PC-9 (cell line): Measurements from ENCODE around the gene USP3. TPM values are rescaled to one million over a fixed set of nuclear protein-coding genes. Genes with fewer than 3 reads are reported as not detected.

Source experiments
- BruUV-seq: library from RNA; stranded (reverse); fragments of 400-500 nt; replicated peaks from 2 replicates; lab custom pipeline; 2021; lab: Mats Ljungman, UMichigan
- CTCF ChIA-PET: fragments of 300-600 bp; sonication (Branson Sonifier 250); formaldehyde crosslinking; loops from one replicate; lab custom pipeline; 2022; ENCODE audit warnings: antibody characterized with exemption; lab: Charles Lee
- POLR2A ChIA-PET: fragments of 300-600 bp; sonication (Branson Sonifier 250); formaldehyde crosslinking; loops from one replicate; lab custom pipeline; 2022; ENCODE audit warnings: antibody characterized with exemption; ENCODE audit not compliant: unreplicated experiment; lab: Charles Lee
- DNase-seq, 2 experiments: peaks; one replicate each; pipeline versions ENCODE4 v3.0.0 to v3.0.0-alpha.2; 2015 to 2022; ENCODE audit warnings: mixed read lengths in 1 of 2
- H2AFZ ChIP-seq: fragments of 200-600 bp; sonication (generic); 2 replicates; pipeline ENCODE4 v1.8.1; 2017; ENCODE audit warnings: antibody characterized with exemption
- H3F3A ChIP-seq: fragments of 200-600 bp; sonication (generic); 2 replicates; pipeline ENCODE4 v1.8.1; 2017; ENCODE audit warnings: antibody characterized with exemption, mild to moderate bottlenecking, low read depth; ENCODE audit not compliant: insufficient read depth
- H3K27ac ChIP-seq: fragments of 200-600 bp; sonication (generic); 2 replicates; pipeline ENCODE4 v1.6.1; 2016; ENCODE audit warnings: mixed run types
- H3K27me3 ChIP-seq: fragments of 200-600 bp; sonication (generic); 2 replicates; pipeline ENCODE4 v1.6.1; 2016; ENCODE audit warnings: low read depth, mixed run types; ENCODE audit not compliant: insufficient read depth
- H3K36me3 ChIP-seq: fragments of 200-600 bp; sonication (generic); 2 replicates; pipeline ENCODE4 v1.6.1; 2016; ENCODE audit warnings: low read depth, mixed run types
- H3K4me1 ChIP-seq: fragments of 200-600 bp; sonication (generic); replicated peaks from 2 replicates; pipeline ENCODE4 v1.6.1; 2016; ENCODE audit warnings: mixed run types; ENCODE audit not compliant: insufficient read depth
- H3K4me2 ChIP-seq: fragments of 200-600 bp; sonication (generic); 2 replicates; pipeline ENCODE4 v1.6.1; 2017; ENCODE audit warnings: mixed run types
- H3K4me3 ChIP-seq: fragments of 200-600 bp; sonication (generic); 2 replicates; pipeline ENCODE4 v1.6.1; 2016; ENCODE audit warnings: mixed run types
- H3K79me2 ChIP-seq: fragments of 200-600 bp; sonication (generic); 2 replicates; pipeline ENCODE4 v1.6.1; 2017; ENCODE audit warnings: low read depth, mixed run types
- H3K9me2 ChIP-seq: fragments of 200-600 bp; sonication (generic); 2 replicates; pipeline ENCODE4 v1.8.1; 2017; ENCODE audit warnings: mild to moderate bottlenecking; ENCODE audit not compliant: insufficient read depth
- H3K9me3 ChIP-seq: fragments of 200-600 bp; sonication (generic); 2 replicates; pipeline ENCODE4 v1.8.1; 2016; ENCODE audit warnings: low read depth; ENCODE audit not compliant: insufficient read depth
- H4K20me1 ChIP-seq: fragments of 200-600 bp; sonication (generic); 2 replicates; pipeline ENCODE4 v1.8.1; 2017; ENCODE audit not compliant: insufficient read depth
- CTCF ChIP-seq: fragments of 200-600 bp; sonication (generic); conservative IDR thresholded peaks from 2 replicates; pipeline ENCODE4 v1.6.1; 2017; ENCODE audit warnings: mixed run types, antibody characterized with exemption, mild to moderate bottlenecking, moderate library complexity
- EZH2 ChIP-seq: fragments of 200-600 bp; sonication (generic); IDR thresholded peaks from 2 replicates; pipeline ENCODE4 v1.8.0; 2017; ENCODE audit warnings: antibody characterized with exemption, low read depth
- intact Hi-C: fragments of 100-400 bp; cut with micrococcal nuclease; formaldehyde crosslinking; loops from one replicate; pipeline ENCODE4 v1.10.0; 2022; ENCODE audit not compliant: unreplicated experiment
- total RNA-seq: library from RNA; stranded (reverse); gene quantifications from 2 replicates; pipeline ENCODE4 v1.2.3, GENCODE V29; 2021

Gene USP3
- total RNA-seq, 1 experiment from 2014 or later, result 57.5 TPM

GRCh38 chr15:63504979-63505841 is 817 bp downstream of the USP3 start:
- Histone ChIP-seq H3K27me3 (no peaks in the 10 kb centered on the region), H3K9me2 (no peaks in the 10 kb centered on the region), H3K4me1 (peaks cover 73% of the 10 kb centered on the region), H3F3A (peaks cover 54% of the 10 kb centered on the region), H4K20me1 (peaks cover 25% of the 10 kb centered on the region), H3K79me2 (peaks cover 57% of the 10 kb centered on the region), H3K27ac (peak overlapping the region; percentile 75), H3K4me2 (peak overlapping the region; percentile 88), H3K9me3 (no peaks in the 10 kb centered on the region), H2AFZ (peak overlapping the region; percentile 82), H3K4me3 (peak overlapping the region; percentile 86), H3K36me3 (no peaks in the 10 kb centered on the region)
- ChIA-PET POLR2A (interaction anchor here (0.6 to 0.7 kb wide), 2 partner anchors 44 to 944 kb away, joined by 3 to 4 read pairs; no protein-coding TSS in a partner anchor), CTCF (interaction anchor here (0.6 to 1.5 kb wide), 4 partner anchors 12 to 95 kb away, joined by 3 to 8 read pairs (median 4); no protein-coding TSS in a partner anchor)
- BruUV-seq, result no TSS peak
- intact Hi-C loops, result loop anchor here (5.0 kb wide), 3 partner anchors 38 to 587 kb away; partner anchors contain the start of gene CIAO2A
- TF ChIP-seq CTCF (no peak), EZH2 (no peak)
- peak; percentile 45 to 48 for DNase-seq

DNA sequence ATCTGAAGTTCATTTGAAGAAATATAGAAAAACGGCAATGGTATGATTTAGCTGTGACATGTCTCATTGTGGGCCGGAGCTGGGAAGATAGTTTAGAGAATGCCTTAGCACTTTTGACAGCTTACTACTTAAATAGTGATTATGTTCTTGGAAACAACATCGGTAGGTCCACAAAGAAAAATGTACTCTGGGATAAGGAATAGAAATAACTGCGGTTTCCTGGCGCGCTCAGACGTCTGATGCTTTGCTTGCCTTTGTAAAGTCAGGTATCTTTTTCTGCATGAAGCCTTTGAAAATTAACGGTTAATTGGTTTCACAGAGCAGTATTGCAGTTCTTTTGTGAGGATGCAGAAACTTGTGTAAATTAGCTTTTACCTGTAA is 1.4 kb downstream of the USP3 start:
- Histone ChIP-seq H3K9me2 (no peaks in the 10 kb centered on the region), H3K4me3 (peak overlapping the region; percentile 86), H3K36me3 (no peaks in the 10 kb centered on the region), H3K27me3 (no peaks in the 10 kb centered on the region), H3K79me2 (peaks cover 63% of the 10 kb centered on the region), H3K4me2 (peak overlapping the region; percentile 88), H2AFZ (peak overlapping the region; percentile 82), H4K20me1 (peaks cover 25% of the 10 kb centered on the region), H3K27ac (peak overlapping the region; percentile 75), H3F3A (peaks cover 58% of the 10 kb centered on the region), H3K4me1 (peaks cover 73% of the 10 kb centered on the region), H3K9me3 (no peaks in the 10 kb centered on the region)
- no TSS peak for BruUV-seq
- POLR2A ChIA-PET, result interaction anchor here (0.6 to 0.7 kb wide), 2 partner anchors 44 to 944 kb away, joined by 3 to 4 read pairs; no protein-coding TSS in a partner anchor
- intact Hi-C loops, result no loop called here
- no peak for DNase-seq
- no peak for TF ChIP-seq CTCF
- no peak for TF ChIP-seq EZH2
- CTCF ChIA-PET, result interaction anchor here (0.6 to 1.5 kb wide), 4 partner anchors 13 to 94 kb away, joined by 3 to 8 read pairs (median 4); no protein-coding TSS in a partner anchor

GRCh38 chr15:63506537-63507035 is 2.2 kb downstream of the USP3 start:
- intact Hi-C loops, result no loop called here

More at GRCh38 chr15:63506537-63507035, 2.2 kb downstream of the USP3 start:
- peaks cover 25% of the 10 kb centered on the region for H4K20me1 ChIP-seq
- H3K36me3 ChIP-seq, result no peaks in the 10 kb centered on the region
- DNase-seq, result no peak
- H2AFZ ChIP-seq, result no peak overlapping the region
- BruUV-seq, result no TSS peak
- peaks cover 54% of the 10 kb centered on the region for H3F3A ChIP-seq
- TF ChIP-seq EZH2 (no peak), CTCF (no peak)
- H3K27me3 ChIP-seq, result no peaks in the 10 kb centered on the region
- H3K9me2 ChIP-seq, result no peaks in the 10 kb centered on the region
- POLR2A ChIA-PET, result no interaction called here
- peaks cover 71% of the 10 kb centered on the region for H3K4me1 ChIP-seq
- peaks cover 71% of the 10 kb centered on the region for H3K79me2 ChIP-seq
- H3K9me3 ChIP-seq, result no peaks in the 10 kb centered on the region
- peak overlapping the region; percentile 88 for H3K4me2 ChIP-seq
- CTCF ChIA-PET, result interaction anchor here (0.6 kb wide), 1 partner anchor 11 kb away, joined by 3 read pairs; no protein-coding TSS in a partner anchor
- H3K27ac ChIP-seq, result no peak overlapping the region
- peak overlapping the region; percentile 86 for H3K4me3 ChIP-seq
